SK-N-SH (cell line): ENCODE measurements around the gene THADA. TPM values are rescaled to one million over a fixed set of nuclear protein-coding genes. Genes with fewer than 3 reads are reported as not detected.

Source experiments
- CTCF ChIA-PET: fragments of 300-600, 350-600 bp; formaldehyde crosslinking; extraction: SDS; loops from one replicate; lab custom pipeline; 2021; lab: Yijun Ruan, JAX
- POLR2A ChIA-PET: fragments of 350-600 bp; sonication (Branson Sonifier 250); formaldehyde crosslinking; extraction: SDS; loops from one replicate; lab custom pipeline; 2020; ENCODE audit warnings: antibody characterized with exemption, inconsistent platforms; lab: Yijun Ruan, JAX
- DNase-seq: peaks from one replicate; pipeline ENCODE4 v3.0.0; 2012
- H2AFZ ChIP-seq: fragments of 200-600 bp; sonication (generic); 2 replicates; pipeline ENCODE4 v1.8.1; 2016; ENCODE audit warnings: antibody characterized with exemption, mild to moderate bottlenecking, low read depth
- H3F3A ChIP-seq: fragments of 200-600 bp; sonication (generic); replicated peaks from 2 replicates; pipeline ENCODE3; 2016; ENCODE audit warnings: antibody characterized with exemption, mild to moderate bottlenecking; ENCODE audit not compliant: insufficient read depth
- H3K27ac ChIP-seq, 2 experiments: fragments of 200-500 bp in 1 of 2; fragments of 200-600 bp in 1 of 2; sonication (Bioruptor generic) in 1 of 2; sonication (generic), shearing (Covaris generic) in 1 of 2; 2 replicates each; pipeline versions ENCODE4 v1.5.1 to v1.6.1; 2014 to 2016; ENCODE audit warnings: low read depth in 2 of 2, inconsistent platforms in 1 of 2, low read length in 1 of 2, mild to moderate bottlenecking in 1 of 2, mixed read lengths in 1 of 2
- H3K27me3 ChIP-seq: fragments of 200-600 bp; sonication (generic), shearing (Covaris generic); 2 replicates; pipeline ENCODE4 v1.6.1; 2016; ENCODE audit warnings: mixed run types; ENCODE audit not compliant: insufficient read depth
- H3K36me3 ChIP-seq, 2 experiments: fragments of 200-500 bp in 1 of 2; fragments of 200-600 bp in 1 of 2; sonication (Bioruptor generic) in 1 of 2; sonication (generic) in 1 of 2; replicated peaks in 1 of 2; 2 replicates each; pipeline versions ENCODE3 to v1.5.1; 2014 to 2016; ENCODE audit warnings: low read length in 1 of 2, mild to moderate bottlenecking in 1 of 2; ENCODE audit not compliant: insufficient read depth in 2 of 2, control insufficient read depth in 1 of 2
- H3K4me1 ChIP-seq, 2 experiments: fragments of 200-500 bp in 1 of 2; fragments of 200-600 bp in 1 of 2; sonication (Bioruptor generic) in 1 of 2; sonication (generic), shearing (Covaris generic) in 1 of 2; 2 replicates each; pipeline versions ENCODE4 v1.5.1 to v1.6.1; 2014 to 2016; ENCODE audit warnings: low read depth in 1 of 2, low read length in 1 of 2, mixed run types in 1 of 2; ENCODE audit not compliant: insufficient read depth in 2 of 2, control insufficient read depth in 1 of 2
- H3K4me2 ChIP-seq: fragments of 200-600 bp; sonication (generic), shearing (Covaris generic); 2 replicates; pipeline ENCODE4 v1.6.1; 2017; ENCODE audit warnings: mixed run types
- H3K4me3 ChIP-seq, 2 experiments: fragments of 200-500 bp in 1 of 2; fragments of 200-600 bp in 1 of 2; sonication (Bioruptor generic) in 1 of 2; sonication (generic), shearing (Covaris generic) in 1 of 2; 2 replicates each; pipeline versions ENCODE4 v1.5.1 to v1.8.1; 2014 to 2016; ENCODE audit warnings: low read depth in 2 of 2, inconsistent platforms in 1 of 2, low read length in 1 of 2, mild to moderate bottlenecking in 1 of 2, mixed read lengths in 1 of 2, moderate library complexity in 1 of 2
- H3K79me2 ChIP-seq: fragments of 200-600 bp; sonication (generic); 2 replicates; pipeline ENCODE4 v1.8.1; 2017; ENCODE audit warnings: mild to moderate bottlenecking; ENCODE audit not compliant: insufficient read depth
- H3K9ac ChIP-seq: fragments of 200-600 bp; sonication (generic); 2 replicates; pipeline ENCODE4 v1.6.1; 2017; ENCODE audit warnings: mixed run types
- H3K9me2 ChIP-seq: fragments of 200-600 bp; sonication (generic); 2 replicates; pipeline ENCODE4 v1.6.1; 2017; ENCODE audit warnings: mixed run types
- H3K9me3 ChIP-seq: fragments of 200-600 bp; sonication (generic); 2 replicates; pipeline ENCODE4 v1.6.1; 2017; ENCODE audit warnings: mixed run types, mild to moderate bottlenecking, moderate library complexity
- H4K20me1 ChIP-seq: fragments of 200-600 bp; sonication (generic); 2 replicates; pipeline ENCODE4 v1.6.1; 2017; ENCODE audit warnings: mild to moderate bottlenecking, mixed run types; ENCODE audit not compliant: insufficient read depth
- CHD2 ChIP-seq: fragments of 150-350 bp; IDR thresholded peaks from 2 replicates; pipeline ENCODE4 v1.6.1; 2018; ENCODE audit warnings: low read length; ENCODE audit not compliant: partially characterized antibody
- ELF1 ChIP-seq: IDR thresholded peaks from 2 replicates; pipeline ENCODE4 v1.4.0; 2012
- EP300 ChIP-seq, 2 experiments: IDR thresholded peaks; 2 replicates each; pipeline versions ENCODE4 v1.4.0 to v1.6.1; 2012; ENCODE audit warnings: borderline replicate concordance in 1 of 2, low read depth in 1 of 2, low read length in 1 of 2
- FOXJ3 ChIP-seq: sonication (generic); formaldehyde crosslinking; IDR thresholded peaks from 2 replicates; pipeline ENCODE4 v1.5.1; 2020; ENCODE audit warnings: mild to moderate bottlenecking, missing genetic modification reagents
- GABPA ChIP-seq: IDR thresholded peaks from 2 replicates; pipeline ENCODE4 v1.4.0; 2012; ENCODE audit warnings: low read depth, mild to moderate bottlenecking
- GATA2 ChIP-seq: sonication (generic); formaldehyde crosslinking; IDR thresholded peaks from 2 replicates; pipeline ENCODE4 v1.5.0; 2020; ENCODE audit warnings: mild to moderate bottlenecking, missing genetic modification reagents
- JUND ChIP-seq: IDR thresholded peaks from 2 replicates; pipeline ENCODE4 v1.4.0; 2012
- MEF2A ChIP-seq: IDR thresholded peaks from 2 replicates; pipeline ENCODE4 v1.4.0; 2012; ENCODE audit warnings: low read depth, borderline replicate concordance
- MXI1 ChIP-seq: IDR thresholded peaks from 2 replicates; pipeline ENCODE4 v1.6.1; 2012; ENCODE audit warnings: mild to moderate bottlenecking, low read depth, low read length, improper control_type of control experiment
- NFIC ChIP-seq: IDR thresholded peaks from 2 replicates; pipeline ENCODE4 v1.4.0; 2012; ENCODE audit warnings: borderline replicate concordance
- PBX3 ChIP-seq: IDR thresholded peaks from 2 replicates; pipeline ENCODE4; 2012
- RAD21 ChIP-seq: IDR thresholded peaks from 2 replicates; pipeline ENCODE4 v1.6.1; 2012; ENCODE audit warnings: mild to moderate bottlenecking, low read length
- RCOR1 ChIP-seq: fragments of 150-350 bp; IDR thresholded peaks from 2 replicates; pipeline ENCODE4 v1.6.1; 2017; ENCODE audit warnings: antibody characterized with exemption, low read length
- REST ChIP-seq: IDR thresholded peaks from 2 replicates; pipeline ENCODE4 v1.6.1; 2012; ENCODE audit warnings: mild to moderate bottlenecking, low read depth, low read length, moderate library complexity
- RFX5 ChIP-seq: IDR thresholded peaks from 2 replicates; pipeline ENCODE4 v1.6.1; 2012; ENCODE audit warnings: mild to moderate bottlenecking, improper control_type of control experiment, low read length
- RXRA ChIP-seq: IDR thresholded peaks from 2 replicates; pipeline ENCODE4 v1.4.0; 2012; ENCODE audit warnings: low read depth, mild to moderate bottlenecking, borderline replicate concordance
- TAF1 ChIP-seq: IDR thresholded peaks from 2 replicates; pipeline ENCODE4 v1.6.1; 2012; ENCODE audit warnings: low read depth, mild to moderate bottlenecking, low read length, moderate library complexity, borderline replicate concordance
- TCF12 ChIP-seq: IDR thresholded peaks from 2 replicates; pipeline ENCODE4 v1.4.0; 2012
- TEAD4 ChIP-seq: IDR thresholded peaks from 2 replicates; pipeline ENCODE4 v1.4.0; 2012; ENCODE audit warnings: mild to moderate bottlenecking, borderline replicate concordance; ENCODE audit not compliant: insufficient read depth
- USF1 ChIP-seq: IDR thresholded peaks from 2 replicates; pipeline ENCODE4 v1.4.0; 2012; ENCODE audit warnings: low read depth, borderline replicate concordance
- YY1 ChIP-seq: IDR thresholded peaks from 2 replicates; pipeline ENCODE4 v1.4.0; 2012; ENCODE audit warnings: low read depth, mild to moderate bottlenecking
- polyA plus RNA-seq, 3 experiments: library from polyadenylated mRNA; depleted of rRNA; stranded (reverse); fragments of >200 nt; gene quantifications; 2 replicates each; pipeline ENCODE4 v1.2.3, GENCODE V29; 2012
- TF ChIP-seq, protein P1 (sequence below): IDR thresholded peaks from 2 replicates; pipeline ENCODE4 v1.4.0; 2012; ENCODE audit warnings: low read depth, borderline replicate concordance
- TF ChIP-seq, protein P2 (sequence below): fragments of 200-600 bp; sonication (generic); IDR thresholded peaks from 2 replicates; pipeline ENCODE4 v1.6.1; 2017; ENCODE audit warnings: antibody characterized with exemption, mild to moderate bottlenecking, moderate library complexity
- TF ChIP-seq, protein P3 (sequence below): fragments of 150-350 bp; IDR thresholded peaks from 2 replicates; pipeline ENCODE4 v1.6.1; 2017; ENCODE audit warnings: antibody characterized with exemption, low read length, low read depth, borderline replicate concordance

Gene THADA
- polyA plus RNA-seq, 1 of the 3 experiments (the other 2 are of a cell fraction): 25.6 TPM

GRCh38 chr2:43420389-43420801, 175.4 kb downstream of the THADA start:
- CTCF ChIA-PET: interaction anchor here (1.1 to 1.5 kb wide), 2 partner anchors 10 to 12 kb away, joined by 3 to 5 read pairs; no protein-coding TSS in a partner anchor
- Histone ChIP-seq H3F3A (peaks cover 5% of the 10 kb centered on the region), H3K36me3 (peaks cover 2 to 4% of the 10 kb centered on the region in 2 experiments), H4K20me1 (no peaks in the 10 kb centered on the region), H3K27me3 (no peaks in the 10 kb centered on the region), H2AFZ (no peak overlapping the region), H3K27ac (peak overlapping the region in 1 of 2 experiments; percentile 83; a peak in 2 of 4 replicates), H3K9ac (no peak overlapping the region), H3K4me1 (peaks cover 23 to 44% of the 10 kb centered on the region in 2 experiments), H3K9me3 (no peaks in the 10 kb centered on the region), H3K4me3 (no peak overlapping the region), H3K9me2 (no peaks in the 10 kb centered on the region), H3K79me2 (no peaks in the 10 kb centered on the region), H3K4me2 (no peak overlapping the region)
- no peak for DNase-seq
- POLR2A ChIA-PET: no interaction called here
- no peak for TF ChIP-seq MXI1
- TF ChIP-seq, protein P1, sequence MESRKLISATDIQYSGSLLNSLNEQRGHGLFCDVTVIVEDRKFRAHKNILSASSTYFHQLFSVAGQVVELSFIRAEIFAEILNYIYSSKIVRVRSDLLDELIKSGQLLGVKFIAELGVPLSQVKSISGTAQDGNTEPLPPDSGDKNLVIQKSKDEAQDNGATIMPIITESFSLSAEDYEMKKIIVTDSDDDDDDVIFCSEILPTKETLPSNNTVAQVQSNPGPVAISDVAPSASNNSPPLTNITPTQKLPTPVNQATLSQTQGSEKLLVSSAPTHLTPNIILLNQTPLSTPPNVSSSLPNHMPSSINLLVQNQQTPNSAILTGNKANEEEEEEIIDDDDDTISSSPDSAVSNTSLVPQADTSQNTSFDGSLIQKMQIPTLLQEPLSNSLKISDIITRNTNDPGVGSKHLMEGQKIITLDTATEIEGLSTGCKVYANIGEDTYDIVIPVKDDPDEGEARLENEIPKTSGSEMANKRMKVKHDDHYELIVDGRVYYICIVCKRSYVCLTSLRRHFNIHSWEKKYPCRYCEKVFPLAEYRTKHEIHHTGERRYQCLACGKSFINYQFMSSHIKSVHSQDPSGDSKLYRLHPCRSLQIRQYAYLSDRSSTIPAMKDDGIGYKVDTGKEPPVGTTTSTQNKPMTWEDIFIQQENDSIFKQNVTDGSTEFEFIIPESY: no peak
- TF ChIP-seq YY1: no peak
- no peak for TF ChIP-seq RXRA
- peak in 1 of 2 experiments; percentile 36; a peak in 1 of 4 replicates for TF ChIP-seq EP300 (IDR thresholded peaks at IDR 0.05; ENCODE audit: borderline replicate concordance in 1 of 2, low read depth in 1 of 2, low read length in 1 of 2)
- no peak for TF ChIP-seq ELF1
- no peak for TF ChIP-seq NFIC
- TF ChIP-seq TEAD4: no peak
- no peak for TF ChIP-seq MEF2A
- TF ChIP-seq GATA2 (CRISPR knock-in tag): 0 out of 2 replicates have a peak, but pooled peaks have one; percentile 11
- TF ChIP-seq GABPA: no peak
- TF ChIP-seq, protein P2, sequence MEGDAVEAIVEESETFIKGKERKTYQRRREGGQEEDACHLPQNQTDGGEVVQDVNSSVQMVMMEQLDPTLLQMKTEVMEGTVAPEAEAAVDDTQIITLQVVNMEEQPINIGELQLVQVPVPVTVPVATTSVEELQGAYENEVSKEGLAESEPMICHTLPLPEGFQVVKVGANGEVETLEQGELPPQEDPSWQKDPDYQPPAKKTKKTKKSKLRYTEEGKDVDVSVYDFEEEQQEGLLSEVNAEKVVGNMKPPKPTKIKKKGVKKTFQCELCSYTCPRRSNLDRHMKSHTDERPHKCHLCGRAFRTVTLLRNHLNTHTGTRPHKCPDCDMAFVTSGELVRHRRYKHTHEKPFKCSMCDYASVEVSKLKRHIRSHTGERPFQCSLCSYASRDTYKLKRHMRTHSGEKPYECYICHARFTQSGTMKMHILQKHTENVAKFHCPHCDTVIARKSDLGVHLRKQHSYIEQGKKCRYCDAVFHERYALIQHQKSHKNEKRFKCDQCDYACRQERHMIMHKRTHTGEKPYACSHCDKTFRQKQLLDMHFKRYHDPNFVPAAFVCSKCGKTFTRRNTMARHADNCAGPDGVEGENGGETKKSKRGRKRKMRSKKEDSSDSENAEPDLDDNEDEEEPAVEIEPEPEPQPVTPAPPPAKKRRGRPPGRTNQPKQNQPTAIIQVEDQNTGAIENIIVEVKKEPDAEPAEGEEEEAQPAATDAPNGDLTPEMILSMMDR: no peak
- no peak for TF ChIP-seq RFX5
- peak; percentile 26; the same call in 1 of the 2 replicates for TF ChIP-seq PBX3
- TF ChIP-seq TAF1: no peak
- peak; percentile 33 for TF ChIP-seq CHD2
- TF ChIP-seq, protein P3, sequence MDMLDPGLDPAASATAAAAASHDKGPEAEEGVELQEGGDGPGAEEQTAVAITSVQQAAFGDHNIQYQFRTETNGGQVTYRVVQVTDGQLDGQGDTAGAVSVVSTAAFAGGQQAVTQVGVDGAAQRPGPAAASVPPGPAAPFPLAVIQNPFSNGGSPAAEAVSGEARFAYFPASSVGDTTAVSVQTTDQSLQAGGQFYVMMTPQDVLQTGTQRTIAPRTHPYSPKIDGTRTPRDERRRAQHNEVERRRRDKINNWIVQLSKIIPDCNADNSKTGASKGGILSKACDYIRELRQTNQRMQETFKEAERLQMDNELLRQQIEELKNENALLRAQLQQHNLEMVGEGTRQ: no peak
- TF ChIP-seq RCOR1: no peak
- TF ChIP-seq REST: no peak
- no peak for TF ChIP-seq TCF12
- TF ChIP-seq USF1: no peak
- TF ChIP-seq JUND: no peak
- no peak for TF ChIP-seq FOXJ3 (CRISPR knock-in tag)
- TF ChIP-seq RAD21: no peak
